ENCODE measurements around the gene KRT36. TPM values are rescaled to one million over a fixed set of nuclear protein-coding genes. Genes with fewer than 3 reads are reported as not detected.

KRT36 gene
- total RNA-seq, 4 donors from 2014 or later: not detected

DNA sequence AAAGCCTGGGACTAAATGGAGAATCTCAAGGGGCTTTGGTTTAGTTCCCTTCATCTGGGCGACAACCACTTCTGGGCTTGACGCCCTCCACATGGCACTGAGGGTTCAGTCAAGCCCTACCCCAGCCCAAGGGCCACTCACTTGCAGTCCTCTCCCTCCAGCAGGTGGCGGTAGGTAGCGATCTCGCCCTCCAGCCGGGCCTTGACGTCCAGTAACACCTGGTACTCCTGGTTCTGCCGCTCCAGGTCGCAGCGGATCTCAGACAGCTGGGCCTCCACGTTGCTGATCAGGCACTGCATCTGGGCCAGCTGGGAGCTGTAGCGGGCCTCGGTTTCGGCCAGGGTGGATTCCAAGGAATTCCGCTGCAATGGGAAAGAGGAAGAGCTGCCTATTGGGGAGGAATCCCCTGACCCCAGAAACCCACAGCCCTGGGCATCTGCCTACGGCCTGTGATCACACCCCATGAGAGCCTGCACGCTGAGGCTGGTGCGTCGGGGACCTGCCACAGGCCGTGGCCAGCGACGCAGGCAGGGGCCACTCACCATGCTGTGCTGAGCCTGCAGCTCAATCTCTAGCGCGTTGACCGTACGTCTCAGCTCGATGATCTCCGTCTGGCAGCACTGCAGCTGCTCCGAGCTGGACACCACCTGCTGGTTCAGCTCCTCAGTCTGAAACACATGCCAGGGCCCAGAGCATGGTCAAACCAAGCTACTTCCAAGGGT lies 2.7 kb downstream of the KRT36 start:
- DNase-seq: peak; percentile 68
- TF ChIP-seq EP300 (IDR thresholded peaks at IDR 0.05; ENCODE audit: low read depth) (no peak), POLR2AphosphoS5 (IDR thresholded peaks at IDR 0.05) (no peak), POLR2A (IDR thresholded peaks at IDR 0.05) (no peak)
- TF ChIP-seq, protein P1, sequence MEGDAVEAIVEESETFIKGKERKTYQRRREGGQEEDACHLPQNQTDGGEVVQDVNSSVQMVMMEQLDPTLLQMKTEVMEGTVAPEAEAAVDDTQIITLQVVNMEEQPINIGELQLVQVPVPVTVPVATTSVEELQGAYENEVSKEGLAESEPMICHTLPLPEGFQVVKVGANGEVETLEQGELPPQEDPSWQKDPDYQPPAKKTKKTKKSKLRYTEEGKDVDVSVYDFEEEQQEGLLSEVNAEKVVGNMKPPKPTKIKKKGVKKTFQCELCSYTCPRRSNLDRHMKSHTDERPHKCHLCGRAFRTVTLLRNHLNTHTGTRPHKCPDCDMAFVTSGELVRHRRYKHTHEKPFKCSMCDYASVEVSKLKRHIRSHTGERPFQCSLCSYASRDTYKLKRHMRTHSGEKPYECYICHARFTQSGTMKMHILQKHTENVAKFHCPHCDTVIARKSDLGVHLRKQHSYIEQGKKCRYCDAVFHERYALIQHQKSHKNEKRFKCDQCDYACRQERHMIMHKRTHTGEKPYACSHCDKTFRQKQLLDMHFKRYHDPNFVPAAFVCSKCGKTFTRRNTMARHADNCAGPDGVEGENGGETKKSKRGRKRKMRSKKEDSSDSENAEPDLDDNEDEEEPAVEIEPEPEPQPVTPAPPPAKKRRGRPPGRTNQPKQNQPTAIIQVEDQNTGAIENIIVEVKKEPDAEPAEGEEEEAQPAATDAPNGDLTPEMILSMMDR (IDR thresholded peaks at IDR 0.05): peak; percentile 42 to 64 (median 56)
- no peak overlapping the region for H3K27ac ChIP-seq
- peaks cover 0 to 25% (median 6%) of the 10 kb centered on the region in 4 donors for H3K4me1 ChIP-seq
- in situ Hi-C loops (cut with MboI; ENCODE audit: low pct_ligation_motif_present in 1 of 4, low pct_unique_long_range_greater_than_20kb in 1 of 4, low sequenced_read_pairs in 3 of 4): no loop called here
- 61% methylated on average over 28 of the region's 29 CpGs; no CpG with 5 or more reads in 1 of the 2 donors for WGBS, 2 donors (ENCODE audit: low coverage in 1 of 2)
- H3K9me3 ChIP-seq: no peaks in the 10 kb centered on the region
- H3K4me3 ChIP-seq: no peak overlapping the region
- no peaks in the 10 kb centered on the region for H3K36me3 ChIP-seq
- H3K27me3 ChIP-seq: no peaks in the 10 kb centered on the region
- intact Hi-C loops (cut with DNase I; ENCODE audit: low total_unique reads): no loop called here

DNA sequence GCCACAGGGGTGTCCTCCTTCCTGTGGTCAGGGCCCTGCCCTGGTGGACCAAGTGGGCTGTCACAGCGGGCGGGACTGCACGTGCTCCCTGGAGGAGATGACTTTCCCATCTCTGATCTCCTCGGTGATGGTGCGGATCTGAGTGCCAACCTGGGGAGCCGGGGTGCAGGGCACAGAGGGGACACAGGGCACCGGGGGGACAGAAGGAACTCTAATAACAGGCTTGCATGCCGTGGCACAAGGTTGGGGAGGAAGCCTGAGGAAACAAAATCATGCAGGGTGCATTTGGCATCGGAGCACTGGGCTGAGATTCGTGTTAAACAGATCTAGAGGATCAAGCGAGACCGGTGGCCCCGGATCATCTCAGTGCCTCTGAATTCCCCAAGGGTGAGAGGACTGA lies 3.4 kb downstream of the KRT36 start:
- Histone ChIP-seq H3K36me3 (no peaks in the 10 kb centered on the region), H3K4me3 (no peak overlapping the region), H3K27me3 (no peaks in the 10 kb centered on the region), H3K4me1 (peaks cover 0 to 19% (median 6%) of the 10 kb centered on the region in 4 donors), H3K27ac (no peak overlapping the region), H3K9me3 (no peaks in the 10 kb centered on the region)
- intact Hi-C loops (cut with DNase I; ENCODE audit: low total_unique reads): no loop called here
- DNase-seq: no peak
- in situ Hi-C loops (cut with MboI; ENCODE audit: low pct_ligation_motif_present in 1 of 4, low pct_unique_long_range_greater_than_20kb in 1 of 4, low sequenced_read_pairs in 3 of 4): no loop called here
- TF ChIP-seq POLR2AphosphoS5 (IDR thresholded peaks at IDR 0.05) (no peak), POLR2A (IDR thresholded peaks at IDR 0.05) (no peak), EP300 (IDR thresholded peaks at IDR 0.05; ENCODE audit: low read depth) (no peak)
- TF ChIP-seq, protein P1 (IDR thresholded peaks at IDR 0.05): no peak
- WGBS, 2 donors (ENCODE audit: low coverage in 1 of 2): 76 to 85% methylated on average over 6 to 13 of the region's 13 CpGs

DNA sequence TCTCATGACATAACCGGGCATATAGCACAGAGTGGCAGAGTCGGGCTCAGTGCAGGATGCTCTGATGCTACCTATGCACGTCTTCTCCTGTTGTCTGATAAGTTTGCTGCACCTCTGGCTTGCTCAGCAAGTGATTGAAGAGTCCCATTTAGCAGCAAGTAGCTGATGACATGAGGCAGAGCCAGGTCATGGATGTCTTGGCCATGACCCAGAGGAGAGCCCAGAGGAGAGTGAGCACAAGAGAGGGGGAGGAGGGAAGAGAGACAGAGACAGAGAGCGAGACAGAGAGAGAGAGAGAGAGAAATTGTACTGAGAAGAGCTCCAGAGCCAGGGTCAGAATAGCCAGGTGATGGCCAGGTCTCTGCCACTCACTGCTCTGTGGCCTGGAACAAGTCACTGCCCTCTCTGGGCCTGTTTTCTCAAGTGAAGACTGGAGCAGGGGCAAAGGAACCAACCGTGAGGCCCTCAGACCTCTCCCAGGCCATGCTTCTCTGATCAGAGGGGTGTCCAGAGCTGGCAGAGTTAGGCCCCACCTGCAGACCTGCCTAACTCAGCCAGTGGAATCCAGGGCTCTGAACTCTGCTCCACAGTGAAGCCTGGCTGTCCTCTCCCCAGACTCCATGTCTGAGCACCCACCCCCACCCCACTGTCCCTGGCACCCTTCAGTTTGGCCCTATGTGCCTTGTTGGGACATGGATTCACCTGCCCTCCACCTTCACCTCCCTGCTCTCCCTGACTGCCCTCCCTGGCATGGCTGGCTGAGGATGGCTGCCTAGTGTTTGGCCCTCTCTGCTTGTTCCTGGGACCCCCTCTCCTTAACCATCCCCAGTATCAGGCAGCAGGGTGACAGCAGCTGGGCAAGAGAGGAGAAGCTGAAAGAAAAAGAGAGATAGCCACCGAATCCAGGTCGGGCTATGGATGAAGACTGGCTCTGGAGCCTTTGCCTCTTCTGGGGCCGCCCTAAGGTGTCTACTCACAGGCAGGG lies 4.5 kb downstream of the KRT36 start:
- Histone ChIP-seq H3K4me3 (no peak overlapping the region), H3K27me3 (no peaks in the 10 kb centered on the region), H3K27ac (no peak overlapping the region), H3K36me3 (no peaks in the 10 kb centered on the region), H3K9me3 (no peaks in the 10 kb centered on the region), H3K4me1 (peaks cover 0 to 10% (median 4%) of the 10 kb centered on the region in 4 donors)
- TF ChIP-seq POLR2A (IDR thresholded peaks at IDR 0.05) (no peak), EP300 (IDR thresholded peaks at IDR 0.05; ENCODE audit: low read depth) (no peak)
- DNase-seq: no peak
- intact Hi-C loops (cut with DNase I; ENCODE audit: low total_unique reads): no loop called here
- 80 to 84% methylated on average over 1 to 8 of the region's 8 CpGs for WGBS, 2 donors (ENCODE audit: low coverage in 1 of 2)
- in situ Hi-C loops (cut with MboI; ENCODE audit: low pct_ligation_motif_present in 1 of 4, low pct_unique_long_range_greater_than_20kb in 1 of 4, low sequenced_read_pairs in 3 of 4): no loop called here

DNA sequence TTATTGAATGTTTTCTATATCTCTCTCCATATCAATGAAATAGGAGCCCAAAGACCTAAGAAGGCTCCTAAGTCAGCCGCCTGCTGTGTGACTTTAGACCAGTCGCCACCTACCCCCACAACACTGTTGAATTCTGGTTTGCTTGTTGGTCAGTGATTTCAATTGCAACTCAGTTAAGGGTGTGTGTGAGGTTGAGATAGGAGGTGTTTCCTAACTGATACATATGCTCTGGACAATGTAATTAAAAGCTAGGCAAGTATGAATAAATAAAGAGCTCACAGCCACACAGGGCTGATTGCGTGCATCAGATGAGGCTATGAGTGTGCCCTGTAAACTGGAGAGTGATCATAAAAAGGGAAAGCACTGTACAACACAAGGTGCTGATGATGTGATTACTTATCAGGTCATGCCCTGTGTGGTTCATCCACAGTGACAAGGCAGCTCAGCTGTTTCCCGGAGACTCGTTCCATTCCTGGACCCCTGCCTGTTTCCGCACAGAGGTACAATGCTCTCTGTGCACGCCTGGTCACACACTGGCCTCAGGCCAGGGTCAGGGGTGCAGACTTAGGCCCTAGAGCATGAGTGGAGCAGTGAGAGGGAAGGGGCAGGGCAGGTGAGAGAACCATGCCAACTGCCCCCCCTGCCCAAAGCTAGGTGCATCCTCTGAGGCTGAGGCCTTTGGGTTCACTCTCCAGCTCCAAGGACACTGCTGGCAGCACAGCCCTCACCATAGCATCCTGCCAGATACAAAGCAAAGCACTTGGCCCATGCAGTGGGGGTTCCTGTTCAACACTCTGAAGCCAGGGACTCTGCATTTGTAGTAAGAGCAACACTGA lies 5.5 kb downstream of the KRT36 start:
- Histone ChIP-seq H3K4me3 (no peak overlapping the region), H3K4me1 (peaks cover 0 to under 1% (median 0%) of the 10 kb centered on the region in 4 donors), H3K36me3 (no peaks in the 10 kb centered on the region), H3K27me3 (no peaks in the 10 kb centered on the region), H3K27ac (no peak overlapping the region), H3K9me3 (no peaks in the 10 kb centered on the region)
- TF ChIP-seq, protein P1 (IDR thresholded peaks at IDR 0.05): no peak
- TF ChIP-seq POLR2AphosphoS5 (IDR thresholded peaks at IDR 0.05): no peak
- TF ChIP-seq EP300 (IDR thresholded peaks at IDR 0.05; ENCODE audit: low read depth): no peak
- TF ChIP-seq POLR2A (IDR thresholded peaks at IDR 0.05): no peak
- intact Hi-C loops (cut with DNase I; ENCODE audit: low total_unique reads): no loop called here
- in situ Hi-C loops (cut with MboI; ENCODE audit: low pct_ligation_motif_present in 1 of 4, low pct_unique_long_range_greater_than_20kb in 1 of 4, low sequenced_read_pairs in 3 of 4): no loop called here
- DNase-seq: no peak
- 82 to 86% methylated on average over 1 to 7 of the region's 7 CpGs for WGBS, 2 donors (ENCODE audit: low coverage in 1 of 2)

All from transverse colon (tissue), 4 donors.